Fibroblast of lung (primary cell): ENCODE data around the gene TXNDC8.

ENCODE experiments used
- EZH2 ChIP-seq: IDR thresholded peaks from 2 replicates; pipeline ENCODE4 v1.5.1; 2012; ENCODE audit warnings: low read length, control low read depth, mild to moderate bottlenecking; ENCODE audit errors: missing control alignments
- TF ChIP-seq, protein P1 (sequence below), 2 donors: IDR thresholded peaks in 1 of 2; conservative IDR thresholded peaks in 1 of 2; 1 replicate in 1 of 2; 2 replicates in 1 of 2; pipeline ENCODE4 v1.5.1; 2011 to 2012; ENCODE audit warnings: low read length in 2 of 2, control low read depth in 1 of 2, inconsistent platforms in 1 of 2, low read depth in 1 of 2, mild to moderate bottlenecking in 1 of 2

DNA sequence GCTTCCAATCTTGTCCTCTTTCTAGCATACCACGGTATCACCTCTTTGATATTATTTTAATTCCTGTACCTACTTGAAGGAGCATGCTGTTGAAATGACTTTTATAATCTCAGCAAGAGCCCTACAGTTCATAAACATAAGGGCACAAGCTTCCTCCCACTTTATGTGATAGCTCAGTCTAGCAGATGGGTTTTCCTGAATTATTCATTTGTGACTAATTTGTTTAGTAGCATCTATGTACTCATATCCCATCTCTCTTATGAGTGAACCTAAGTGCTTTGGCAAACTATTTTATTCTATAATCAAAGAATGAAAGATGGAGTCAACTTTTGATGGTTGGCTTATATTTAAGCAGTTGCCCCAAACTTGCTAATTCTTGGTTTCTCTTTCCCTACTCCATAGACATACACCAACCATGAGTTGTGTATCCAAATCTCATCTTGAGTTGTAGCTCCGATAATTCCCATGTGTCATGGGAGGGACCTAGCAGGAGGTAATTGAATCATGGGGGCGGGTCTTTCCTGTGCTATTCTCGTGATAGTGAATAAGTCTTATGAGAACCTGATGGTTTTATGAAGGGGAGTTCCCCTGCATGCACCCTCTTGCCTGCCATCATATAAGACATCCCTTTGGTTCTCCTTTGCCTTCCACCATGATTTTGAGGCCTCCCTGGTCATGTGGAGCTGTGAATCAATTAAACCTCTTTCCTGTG is 17.7 kb downstream of the TXNDC8 start:
- TF ChIP-seq, protein P1, sequence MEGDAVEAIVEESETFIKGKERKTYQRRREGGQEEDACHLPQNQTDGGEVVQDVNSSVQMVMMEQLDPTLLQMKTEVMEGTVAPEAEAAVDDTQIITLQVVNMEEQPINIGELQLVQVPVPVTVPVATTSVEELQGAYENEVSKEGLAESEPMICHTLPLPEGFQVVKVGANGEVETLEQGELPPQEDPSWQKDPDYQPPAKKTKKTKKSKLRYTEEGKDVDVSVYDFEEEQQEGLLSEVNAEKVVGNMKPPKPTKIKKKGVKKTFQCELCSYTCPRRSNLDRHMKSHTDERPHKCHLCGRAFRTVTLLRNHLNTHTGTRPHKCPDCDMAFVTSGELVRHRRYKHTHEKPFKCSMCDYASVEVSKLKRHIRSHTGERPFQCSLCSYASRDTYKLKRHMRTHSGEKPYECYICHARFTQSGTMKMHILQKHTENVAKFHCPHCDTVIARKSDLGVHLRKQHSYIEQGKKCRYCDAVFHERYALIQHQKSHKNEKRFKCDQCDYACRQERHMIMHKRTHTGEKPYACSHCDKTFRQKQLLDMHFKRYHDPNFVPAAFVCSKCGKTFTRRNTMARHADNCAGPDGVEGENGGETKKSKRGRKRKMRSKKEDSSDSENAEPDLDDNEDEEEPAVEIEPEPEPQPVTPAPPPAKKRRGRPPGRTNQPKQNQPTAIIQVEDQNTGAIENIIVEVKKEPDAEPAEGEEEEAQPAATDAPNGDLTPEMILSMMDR (conservative IDR thresholded peaks at IDR 0.05 in 1 of 2, IDR thresholded peaks at IDR 0.05 in 1 of 2; ENCODE audit: low read depth in 1 of 2, low read length in 2 of 2): no peak
- no peak for TF ChIP-seq EZH2
